K562 treated with DMSO at 1 percent for 24 hours (cell line): ENCODE data around the gene UGT3A1. TPM values are rescaled to one million over a fixed set of nuclear protein-coding genes. Genes with fewer than 3 reads are reported as not detected.

ENCODE experiments used
- total RNA-seq: library from RNA; unstranded; fragments of 300-600 nt; gene quantifications from 2 replicates; pipeline ENCODE4 v1.2.3, GENCODE V29; 2022; ENCODE audit warnings: low read depth; ENCODE audit not compliant: insufficient read depth

Gene UGT3A1, protein sequence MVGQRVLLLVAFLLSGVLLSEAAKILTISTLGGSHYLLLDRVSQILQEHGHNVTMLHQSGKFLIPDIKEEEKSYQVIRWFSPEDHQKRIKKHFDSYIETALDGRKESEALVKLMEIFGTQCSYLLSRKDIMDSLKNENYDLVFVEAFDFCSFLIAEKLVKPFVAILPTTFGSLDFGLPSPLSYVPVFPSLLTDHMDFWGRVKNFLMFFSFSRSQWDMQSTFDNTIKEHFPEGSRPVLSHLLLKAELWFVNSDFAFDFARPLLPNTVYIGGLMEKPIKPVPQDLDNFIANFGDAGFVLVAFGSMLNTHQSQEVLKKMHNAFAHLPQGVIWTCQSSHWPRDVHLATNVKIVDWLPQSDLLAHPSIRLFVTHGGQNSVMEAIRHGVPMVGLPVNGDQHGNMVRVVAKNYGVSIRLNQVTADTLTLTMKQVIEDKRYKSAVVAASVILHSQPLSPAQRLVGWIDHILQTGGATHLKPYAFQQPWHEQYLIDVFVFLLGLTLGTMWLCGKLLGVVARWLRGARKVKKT
- not detected in 2 replicates for total RNA-seq

DNA sequence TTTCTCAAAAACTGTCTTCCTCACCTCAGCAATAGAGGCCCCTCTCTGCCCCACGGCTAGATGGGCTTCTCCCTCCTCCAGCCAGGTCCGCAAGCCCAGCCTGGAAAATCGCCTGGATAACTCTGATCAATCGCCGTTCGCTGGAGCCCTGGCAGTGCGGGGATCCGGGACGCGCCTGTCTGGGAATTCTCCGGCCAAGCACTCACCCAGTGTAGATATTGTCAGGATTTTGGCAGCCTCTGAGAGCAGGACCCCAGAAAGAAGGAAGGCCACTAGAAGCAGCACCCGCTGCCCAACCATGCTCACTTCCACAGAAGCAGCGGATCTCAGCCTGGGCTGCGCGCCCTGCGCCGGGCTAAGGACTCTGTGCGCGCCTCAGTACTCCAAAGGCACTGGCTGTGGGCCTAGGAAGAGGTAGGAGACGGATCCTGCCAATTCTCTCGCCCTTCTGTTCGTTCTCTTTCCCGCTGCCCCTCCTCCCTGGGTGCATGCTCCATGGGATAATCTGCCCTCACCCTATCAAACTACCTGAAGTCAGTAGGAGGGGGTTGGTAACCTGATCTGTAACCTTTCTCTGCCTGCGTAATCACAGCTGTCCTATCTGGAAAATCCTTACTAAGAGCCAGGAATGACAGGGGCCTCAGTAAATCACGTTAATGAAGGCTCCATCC, at the start of gene UGT3A1:
Gene UGT3A1 (minus strand): TSS at position 450 of the 671 bp plus-strand sequence. CDS start 150 bp downstream, at position 300.

DNA sequence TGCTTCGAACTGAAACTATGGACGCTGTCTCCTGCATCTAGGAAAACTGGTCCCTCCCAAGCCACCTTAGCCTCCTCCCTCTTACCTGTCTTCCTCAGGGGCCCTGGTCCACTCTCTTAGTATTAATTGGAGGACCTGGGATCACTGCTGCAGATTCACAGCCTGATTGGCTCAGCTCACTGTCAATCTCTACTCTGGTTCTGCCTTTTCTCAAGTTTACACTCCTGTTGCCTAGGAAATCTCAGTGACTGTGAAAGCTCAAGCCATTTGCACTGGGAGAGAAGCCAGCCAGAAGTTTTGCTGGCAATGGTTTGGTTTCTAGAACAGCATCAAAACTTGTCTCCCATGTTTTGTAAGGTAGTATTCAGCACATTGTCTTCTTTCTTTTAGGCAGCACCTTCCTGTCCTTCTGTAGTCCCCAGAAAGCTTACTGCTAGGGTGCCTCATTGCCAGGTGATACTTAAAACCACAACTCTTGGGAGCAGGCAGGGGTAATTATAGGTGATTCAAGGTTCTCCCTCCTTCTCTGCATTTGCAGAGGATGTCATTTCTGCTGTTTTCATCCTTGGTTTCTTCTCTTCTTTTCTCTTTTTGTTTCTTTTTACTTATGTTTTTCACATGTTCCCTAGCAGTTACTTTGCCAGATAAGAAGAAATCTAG, 52.5 kb downstream of the UGT3A1 start, which contains the start of gene CAPSL:
Gene CAPSL (minus strand): TSS at position 55 of the 660 bp plus-strand sequence. CDS start 17,502 bp downstream, outside the sequence.

Other genes with a start within 250 kb of the UGT3A1 start
- gene IL7R, start 134.5 kb downstream of the UGT3A1 start, total RNA-seq: not detected in 2 replicates
- not detected in 2 replicates for gene CAPSL, start 52.8 kb downstream of the UGT3A1 start, total RNA-seq
- gene UGT3A2, start 75.5 kb upstream of the UGT3A1 start, total RNA-seq: not detected in 2 replicates
- gene LMBRD2, start 160.5 kb upstream of the UGT3A1 start, total RNA-seq: 3.4 and 4.5 TPM in 2 replicates
- gene SKP2, start 160.7 kb upstream of the UGT3A1 start, total RNA-seq: 30.6 and 31.6 TPM in 2 replicates